B cell (primary cell): ENCODE results near the gene C21orf58. TPM values are rescaled to one million over a fixed set of nuclear protein-coding genes. Genes with fewer than 3 reads are reported as not detected.

Experiments used
- ATAC-seq: fragments of 200-7000 bp; cut with Tn5 transposase; one replicate; pipeline ENCODE4 v1.10.0; 2021; ENCODE audit warnings: low read depth, mild to moderate bottlenecking, moderate number of reproducible peaks, moderate library complexity
- CTCF ChIA-PET: fragments of 350-600 bp; sonication (Branson Sonifier 250); formaldehyde crosslinking; loops from one replicate; lab custom pipeline; 2021; ENCODE audit warnings: antibody characterized with exemption, inconsistent platforms; lab: Charles Lee
- POLR2A ChIA-PET: fragments of 350-600 bp; sonication (Branson Sonifier 250); formaldehyde crosslinking; loops from one replicate; lab custom pipeline; 2021; ENCODE audit warnings: antibody characterized with exemption; lab: Charles Lee
- DNase-seq: peaks from one replicate; pipeline ENCODE4 v3.0.0; 2013
- H2AFZ ChIP-seq: 2 replicates; pipeline ENCODE4 v1.6.1; 2012; ENCODE audit warnings: mild to moderate bottlenecking, low read depth, low read length; ENCODE audit not compliant: insufficient read depth, poor library complexity, severe bottlenecking
- H3K27ac ChIP-seq, 2 donors: 1 replicate in 1 of 2; 2 replicates in 1 of 2; pipeline ENCODE4 v1.5.1; 2012 to 2013; ENCODE audit warnings: low read length in 2 of 2, mild to moderate bottlenecking in 2 of 2, moderate library complexity in 1 of 2
- H3K27me3 ChIP-seq, 4 experiments: fragments of 200-600 bp in 1 of 4; sonication (generic) in 1 of 4; replicated peaks in 1 of 4; 1 replicate in 2 of 4; 2 replicates in 2 of 4; pipeline versions ENCODE4 v1.6.1 to v1.7.0; 2013 to 2016; ENCODE audit warnings: low read length in 3 of 4, mild to moderate bottlenecking in 2 of 4, mixed read lengths in 1 of 4, moderate library complexity in 1 of 4; ENCODE audit not compliant: insufficient read depth in 4 of 4, control insufficient read depth in 3 of 4; ENCODE audit errors: control extremely low read depth in 1 of 4
- H3K36me3 ChIP-seq, 2 experiments: replicated peaks in 1 of 2; 1 replicate in 1 of 2; 2 replicates in 1 of 2; pipeline versions ENCODE4 v1.6.1 to v1.7.1; 2013; ENCODE audit warnings: low read length in 1 of 2; ENCODE audit not compliant: insufficient read depth in 2 of 2, control insufficient read depth in 1 of 2; ENCODE audit errors: control extremely low read depth in 1 of 2, extremely low read depth in 1 of 2
- H3K4me1 ChIP-seq, 2 donors: fragments of 200-600 bp in 1 of 2; sonication (generic) in 1 of 2; 1 replicate in 1 of 2; 2 replicates in 1 of 2; pipeline versions ENCODE4 v1.5.1 to v1.6.1; 2013 to 2017; ENCODE audit warnings: low read length in 2 of 2; ENCODE audit not compliant: control insufficient read depth in 2 of 2, insufficient read depth in 2 of 2
- H3K4me2 ChIP-seq: replicated peaks from 2 replicates; pipeline ENCODE3; 2012; ENCODE audit warnings: mild to moderate bottlenecking, low read depth, low read length; ENCODE audit not compliant: poor library complexity, severe bottlenecking
- H3K4me3 ChIP-seq, 5 experiments: fragments of 200-600 bp in 1 of 5; sonication (generic) in 1 of 5; 1 replicate in 3 of 5; 2 replicates in 2 of 5; pipeline versions ENCODE4 v1.5.1 to v1.7.0; 2011 to 2016; ENCODE audit warnings: low read length in 4 of 5, mild to moderate bottlenecking in 4 of 5, low read depth in 2 of 5, control low read depth in 1 of 5, moderate library complexity in 1 of 5; ENCODE audit not compliant: insufficient read depth in 1 of 5; ENCODE audit errors: control extremely low read depth in 1 of 5, extremely low read depth in 1 of 5
- H3K79me2 ChIP-seq: fragments of 200-600 bp; sonication (generic); one replicate; pipeline ENCODE4 v1.6.0; 2016; ENCODE audit warnings: low read length; ENCODE audit not compliant: control insufficient read depth, insufficient read depth
- H3K9ac ChIP-seq: fragments of 200-600 bp; sonication (generic); 2 replicates; pipeline ENCODE4 v1.6.1; 2017; ENCODE audit warnings: mild to moderate bottlenecking, low read length, moderate library complexity
- H3K9me3 ChIP-seq, 3 donors: one replicate each; pipeline versions ENCODE4 v1.6.1 to v1.7.1; 2013; ENCODE audit warnings: low read length in 2 of 3; ENCODE audit not compliant: control insufficient read depth in 2 of 3, insufficient read depth in 1 of 3; ENCODE audit errors: control extremely low read depth in 1 of 3
- H4K20me1 ChIP-seq: 2 replicates; pipeline ENCODE4 v1.6.0; 2012; ENCODE audit warnings: mild to moderate bottlenecking, low read length; ENCODE audit not compliant: insufficient read depth, control insufficient read depth, poor library complexity, severe bottlenecking
- H3K27ac Mint-ChIP-seq: one replicate; pipeline ENCODE4 v1.8.0; 2021; ENCODE audit warnings: mixed read lengths
- H3K27me3 Mint-ChIP-seq: one replicate; pipeline ENCODE4 v1.8.0; 2021; ENCODE audit warnings: mixed read lengths
- H3K4me1 Mint-ChIP-seq: one replicate; pipeline ENCODE4 v1.8.0; 2021; ENCODE audit warnings: mixed read lengths
- H3K4me3 Mint-ChIP-seq: one replicate; pipeline ENCODE4 v1.8.0; 2021; ENCODE audit warnings: mixed read lengths
- H3K9me3 Mint-ChIP-seq: one replicate; pipeline ENCODE4 v1.8.0; 2022; ENCODE audit warnings: mixed read lengths; ENCODE audit not compliant: insufficient read depth
- EZH2 ChIP-seq: IDR thresholded peaks from 2 replicates; pipeline ENCODE4 v1.6.1; 2012; ENCODE audit warnings: borderline replicate concordance, low read depth, mild to moderate bottlenecking, moderate library complexity, low read length; ENCODE audit not compliant: insufficient read depth, poor library complexity, severe bottlenecking
- WGBS: methylation state at CpG from one replicate; pipeline ENCODE4 v1.1.5; 2013; ENCODE audit warnings: missing lambda C conversion rate; ENCODE audit not compliant: insufficient coverage; 5-methylcytosine and 5-hydroxymethylcytosine counted together
- intact Hi-C: fragments of 100-400 bp; cut with micrococcal nuclease; formaldehyde crosslinking; loops from one replicate; pipeline ENCODE4 v1.10.0; 2022
- polyA plus RNA-seq: library from polyadenylated mRNA; depleted of rRNA; stranded (reverse); fragments of >200 nt; gene quantifications from 2 replicates; pipeline ENCODE4 v1.2.3, GENCODE V29; 2012
- total RNA-seq, 2 donors: library from RNA; stranded (reverse); fragments of 120-200 nt in 1 of 2; gene quantifications; 1 replicate in 1 of 2; 2 replicates in 1 of 2; pipeline versions ENCODE4 v1.2.3 to v1.2.4, GENCODE V29; 2013 to 2022
- TF ChIP-seq, protein P1 (sequence below): fragments of 200-600 bp; IDR thresholded peaks from one replicate; pipeline ENCODE4 v1.8.0; 2022; ENCODE audit warnings: antibody characterized with exemption, mild to moderate bottlenecking

Gene C21orf58
- total and polyA plus RNA-seq, 2 donors (not counting 1 experiment from before 2014, with no cell fraction given): 6.3 to 9.5 TPM

DNA sequence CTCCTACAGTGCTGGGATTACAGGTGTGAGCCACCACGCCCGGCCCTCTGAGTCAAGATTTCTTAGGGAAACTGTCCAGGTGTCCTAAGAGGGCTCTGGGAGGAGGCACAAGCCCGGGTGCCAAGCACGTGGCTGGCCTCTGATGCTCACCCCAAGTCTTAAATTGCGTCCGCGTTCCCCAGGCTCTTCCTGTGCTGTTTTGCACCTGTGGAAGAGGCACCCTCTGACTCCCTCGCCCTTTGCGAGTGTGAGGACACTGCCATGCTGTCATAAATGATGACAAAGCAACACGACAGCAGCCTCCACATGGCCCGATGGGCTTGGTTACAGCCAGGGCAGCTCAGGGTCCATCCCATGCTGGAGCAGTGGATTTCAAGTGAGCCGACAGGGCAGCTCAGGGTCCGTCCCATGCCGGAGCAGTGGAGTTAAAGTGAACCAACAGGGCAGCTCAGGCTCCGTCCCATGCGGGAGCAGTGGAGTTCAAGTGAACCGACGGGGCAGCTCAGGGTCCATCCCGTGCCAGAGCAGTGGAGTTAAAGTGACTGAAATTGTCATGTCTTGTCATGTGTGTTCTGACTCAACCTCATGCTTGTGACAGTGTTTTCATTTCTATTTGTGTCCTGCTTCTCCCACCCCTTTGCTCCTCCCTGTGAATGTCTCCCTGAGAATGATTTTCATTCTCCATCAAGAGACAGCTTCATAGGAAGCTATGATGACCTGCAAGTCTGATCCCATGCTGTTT is 34.2 kb upstream of the C21orf58 start:
- Histone ChIP-seq H3K4me2 (no peak overlapping the region), H3K9me3 (peaks cover 0 to 3% (median 0%) of the 10 kb centered on the region in 3 donors), H4K20me1 (no peaks in the 10 kb centered on the region), H3K36me3 (peaks cover 0 to 33% of the 10 kb centered on the region in 2 experiments), H3K79me2 (no peaks in the 10 kb centered on the region), H2AFZ (no peak overlapping the region), H3K4me3 (no peak overlapping the region), H3K27ac (no peak overlapping the region), H3K27me3 (no peaks in the 10 kb centered on the region), H3K9ac (no peak overlapping the region), H3K4me1 (peaks cover 0 to 3% of the 10 kb centered on the region in 2 donors)
- WGBS: 96% methylated on average over 16 of the region's 19 CpGs
- no peak for DNase-seq
- intact Hi-C loops: no loop called here
- ChIA-PET CTCF (interaction anchor here (0.8 kb wide), 1 partner anchor 33 kb away, joined by 3 read pairs; no protein-coding TSS in a partner anchor), POLR2A (no interaction called here)
- Mint-ChIP-seq H3K27me3 (no peaks in the 10 kb centered on the region), H3K9me3 (no peaks in the 10 kb centered on the region), H3K27ac (peak overlapping the region; percentile 78), H3K4me3 (no peak overlapping the region), H3K4me1 (peaks cover 5% of the 10 kb centered on the region)
- ATAC-seq: no peak
- no peak for TF ChIP-seq EZH2
- TF ChIP-seq, protein P1, sequence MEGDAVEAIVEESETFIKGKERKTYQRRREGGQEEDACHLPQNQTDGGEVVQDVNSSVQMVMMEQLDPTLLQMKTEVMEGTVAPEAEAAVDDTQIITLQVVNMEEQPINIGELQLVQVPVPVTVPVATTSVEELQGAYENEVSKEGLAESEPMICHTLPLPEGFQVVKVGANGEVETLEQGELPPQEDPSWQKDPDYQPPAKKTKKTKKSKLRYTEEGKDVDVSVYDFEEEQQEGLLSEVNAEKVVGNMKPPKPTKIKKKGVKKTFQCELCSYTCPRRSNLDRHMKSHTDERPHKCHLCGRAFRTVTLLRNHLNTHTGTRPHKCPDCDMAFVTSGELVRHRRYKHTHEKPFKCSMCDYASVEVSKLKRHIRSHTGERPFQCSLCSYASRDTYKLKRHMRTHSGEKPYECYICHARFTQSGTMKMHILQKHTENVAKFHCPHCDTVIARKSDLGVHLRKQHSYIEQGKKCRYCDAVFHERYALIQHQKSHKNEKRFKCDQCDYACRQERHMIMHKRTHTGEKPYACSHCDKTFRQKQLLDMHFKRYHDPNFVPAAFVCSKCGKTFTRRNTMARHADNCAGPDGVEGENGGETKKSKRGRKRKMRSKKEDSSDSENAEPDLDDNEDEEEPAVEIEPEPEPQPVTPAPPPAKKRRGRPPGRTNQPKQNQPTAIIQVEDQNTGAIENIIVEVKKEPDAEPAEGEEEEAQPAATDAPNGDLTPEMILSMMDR: no peak

DNA sequence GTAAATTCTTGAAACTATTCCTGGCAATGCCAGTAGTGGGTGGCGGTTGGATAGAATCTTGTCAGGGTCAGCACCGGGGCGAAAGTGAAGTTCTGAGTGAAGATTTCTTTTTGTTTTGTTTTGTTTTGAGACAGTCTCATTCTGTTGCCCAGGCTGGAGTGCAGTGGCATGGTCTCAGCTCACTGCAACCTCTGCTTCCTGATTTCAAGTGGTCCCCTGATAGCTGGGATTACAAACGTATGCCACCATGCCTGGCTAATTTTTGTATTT is 33.6 kb upstream of the C21orf58 start:
- ChIA-PET POLR2A (no interaction called here), CTCF (no interaction called here)
- peaks cover 0 to 36% of the 10 kb centered on the region in 2 experiments for H3K36me3 ChIP-seq
- no peaks in the 10 kb centered on the region for H3K27me3 ChIP-seq
- intact Hi-C loops: no loop called here
- H3K9me3 ChIP-seq: peaks cover 0 to 3% (median 0%) of the 10 kb centered on the region in 3 donors
- DNase-seq: no peak
- H3K9me3 Mint-ChIP-seq: no peaks in the 10 kb centered on the region
- no peak for ATAC-seq
- WGBS: 86% methylated on average over 4 of the region's 4 CpGs
- H3K4me2 ChIP-seq: peak overlapping the region; percentile 24
- H3K4me3 Mint-ChIP-seq: peak overlapping the region; percentile 64
- H3K79me2 ChIP-seq: no peaks in the 10 kb centered on the region
- H2AFZ ChIP-seq: no peak overlapping the region
- peak overlapping the region; percentile 12 to 51 for H3K27ac ChIP-seq
- no peaks in the 10 kb centered on the region for H4K20me1 ChIP-seq
- no peak for TF ChIP-seq EZH2
- TF ChIP-seq, protein P1: no peak
- peak overlapping the region; percentile 35 for H3K9ac ChIP-seq
- peaks cover 5% of the 10 kb centered on the region for H3K4me1 Mint-ChIP-seq
- peak overlapping the region; percentile 78 for H3K27ac Mint-ChIP-seq
- H3K4me3 ChIP-seq: peak overlapping the region in 1 of 5 experiments; percentile 7
- H3K27me3 Mint-ChIP-seq: no peaks in the 10 kb centered on the region
- H3K4me1 ChIP-seq: peaks cover 0 to 3% of the 10 kb centered on the region in 2 donors
